ENCODE results near the gene ENTR1.
"Not testable (repeated sequence)": the region's sequence is repeated elsewhere in the genome, so short reads cannot be mapped to it uniquely, and the experiment has no call there.

Gene ENTR1

DNA sequence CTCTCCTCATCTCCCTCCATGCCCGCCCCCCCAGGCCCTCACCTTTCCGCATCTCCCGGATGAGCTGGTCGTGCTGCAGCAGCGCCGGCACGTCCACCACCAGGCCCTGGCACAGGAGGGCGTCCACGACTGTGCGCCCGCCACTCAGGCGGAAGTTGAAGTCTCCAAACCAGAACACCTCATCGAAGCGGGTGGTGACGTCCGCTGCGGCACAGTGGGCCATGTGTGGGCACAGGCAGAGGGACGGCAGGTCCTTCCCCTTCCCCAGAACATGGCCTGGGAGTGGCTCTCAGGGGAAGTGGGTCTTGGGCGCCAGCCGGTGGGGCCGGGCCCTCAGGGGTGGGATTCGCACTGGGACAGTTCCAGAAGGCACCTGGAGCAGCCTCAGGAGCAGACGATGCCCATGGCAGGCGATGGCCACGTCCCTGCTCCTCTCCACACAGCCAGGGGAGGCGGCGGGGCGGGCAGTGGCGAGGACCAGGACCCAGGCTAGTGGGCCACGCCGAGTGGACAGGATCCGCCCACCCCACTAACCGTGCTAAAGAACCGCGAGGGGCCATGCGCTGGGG, 21.5 kb upstream of the ENTR1 start:
- peaks cover 35% of the 10 kb centered on the region for H3K36me3 ChIP-seq (replicated peaks)
- H3K27ac ChIP-seq: no peak overlapping the region
- in situ Hi-C loops (cut with HindIII; ENCODE audit: low pct_ligation_motif_present, low sequenced_read_pairs): no loop called here
- TF ChIP-seq, protein P1, sequence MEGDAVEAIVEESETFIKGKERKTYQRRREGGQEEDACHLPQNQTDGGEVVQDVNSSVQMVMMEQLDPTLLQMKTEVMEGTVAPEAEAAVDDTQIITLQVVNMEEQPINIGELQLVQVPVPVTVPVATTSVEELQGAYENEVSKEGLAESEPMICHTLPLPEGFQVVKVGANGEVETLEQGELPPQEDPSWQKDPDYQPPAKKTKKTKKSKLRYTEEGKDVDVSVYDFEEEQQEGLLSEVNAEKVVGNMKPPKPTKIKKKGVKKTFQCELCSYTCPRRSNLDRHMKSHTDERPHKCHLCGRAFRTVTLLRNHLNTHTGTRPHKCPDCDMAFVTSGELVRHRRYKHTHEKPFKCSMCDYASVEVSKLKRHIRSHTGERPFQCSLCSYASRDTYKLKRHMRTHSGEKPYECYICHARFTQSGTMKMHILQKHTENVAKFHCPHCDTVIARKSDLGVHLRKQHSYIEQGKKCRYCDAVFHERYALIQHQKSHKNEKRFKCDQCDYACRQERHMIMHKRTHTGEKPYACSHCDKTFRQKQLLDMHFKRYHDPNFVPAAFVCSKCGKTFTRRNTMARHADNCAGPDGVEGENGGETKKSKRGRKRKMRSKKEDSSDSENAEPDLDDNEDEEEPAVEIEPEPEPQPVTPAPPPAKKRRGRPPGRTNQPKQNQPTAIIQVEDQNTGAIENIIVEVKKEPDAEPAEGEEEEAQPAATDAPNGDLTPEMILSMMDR (IDR thresholded peaks at IDR 0.05; ENCODE audit: low read depth, low read length, missing control alignments): no peak
- H3K4me3 ChIP-seq (ENCODE audit: low read depth, low read length): no peak overlapping the region
- DNase-seq: no peak
- H3K27me3 ChIP-seq (replicated peaks): no peaks in the 10 kb centered on the region

DNA sequence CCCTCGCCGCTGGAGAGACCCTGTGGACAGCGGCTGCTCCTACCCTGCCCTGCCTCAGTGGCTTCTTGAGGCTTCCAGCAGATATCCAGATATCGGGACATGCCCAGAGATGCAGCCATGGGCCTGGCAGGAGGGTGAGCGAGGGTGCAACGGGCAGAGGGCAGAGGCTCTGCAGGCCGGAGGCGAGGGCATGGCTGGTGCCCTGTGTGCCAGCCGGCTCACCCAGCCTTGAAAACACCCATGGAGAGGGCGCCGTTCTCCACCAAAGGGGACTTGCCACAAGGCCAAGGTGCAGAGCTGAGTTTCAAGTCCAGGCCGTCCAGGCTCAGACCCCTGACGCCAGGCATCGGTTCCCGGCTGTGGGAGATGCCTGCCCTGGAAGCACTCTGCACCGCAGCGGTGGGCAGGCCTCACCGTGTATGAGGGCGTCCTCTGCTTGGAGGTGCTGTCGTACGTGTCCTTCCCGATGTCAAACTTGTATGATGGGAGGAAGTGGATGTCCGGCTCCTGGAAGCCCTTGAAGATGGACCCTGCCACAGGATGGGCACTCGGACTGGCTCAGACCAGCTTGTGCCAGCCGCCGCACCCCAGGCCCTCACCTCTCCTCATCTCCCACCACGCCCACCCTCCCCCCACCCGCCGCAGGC, 20.3 kb upstream of the ENTR1 start:
- H3K4me3 ChIP-seq (ENCODE audit: low read depth, low read length): no peak overlapping the region
- H3K27ac ChIP-seq: no peak overlapping the region
- TF ChIP-seq, protein P1 (IDR thresholded peaks at IDR 0.05; ENCODE audit: low read depth, low read length, missing control alignments): no peak
- no peak for DNase-seq
- no peaks in the 10 kb centered on the region for H3K27me3 ChIP-seq (replicated peaks)
- in situ Hi-C loops (cut with HindIII; ENCODE audit: low pct_ligation_motif_present, low sequenced_read_pairs): no loop called here
- H3K36me3 ChIP-seq (replicated peaks): peaks cover 32% of the 10 kb centered on the region

DNA sequence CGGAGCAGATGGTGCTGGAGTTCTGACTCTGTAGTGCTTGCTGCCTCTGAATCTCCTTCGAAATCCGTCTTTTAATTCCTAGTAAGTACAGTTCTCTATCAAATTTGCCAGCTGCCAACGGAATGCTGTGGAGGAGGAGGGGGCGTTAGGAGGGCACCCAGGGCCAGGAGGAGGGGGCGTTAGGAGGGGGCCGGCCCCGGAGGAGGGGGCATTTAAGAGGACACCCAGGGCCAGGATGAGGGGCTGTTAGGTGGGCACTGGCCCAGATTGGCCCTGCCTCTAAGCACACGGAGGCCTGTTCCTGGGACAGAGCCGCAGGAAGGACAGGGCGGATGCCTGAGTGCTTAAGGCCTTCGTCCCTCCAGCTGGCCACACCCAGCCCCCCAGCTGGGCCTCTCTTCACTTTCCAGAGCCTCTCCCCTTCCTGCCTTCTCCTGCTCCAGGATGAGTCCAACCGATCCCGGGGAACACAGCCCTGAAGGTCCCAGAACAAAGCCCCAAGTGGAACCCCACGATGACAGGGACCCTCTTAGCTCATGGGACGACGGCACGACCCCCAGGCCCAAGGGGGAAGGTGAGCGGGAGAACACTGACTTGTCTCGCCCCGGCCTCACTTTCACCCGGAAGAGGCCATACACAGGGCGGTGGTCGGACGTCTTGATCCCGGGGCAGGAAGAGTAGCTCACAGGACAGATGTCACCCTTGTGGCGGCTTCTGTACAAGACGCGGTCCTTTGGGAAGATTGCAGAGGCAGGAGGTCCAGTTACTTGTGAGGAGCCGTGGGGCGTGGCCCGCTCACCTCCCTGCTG, 19.5 kb upstream of the ENTR1 start:
- TF ChIP-seq, protein P1 (IDR thresholded peaks at IDR 0.05; ENCODE audit: low read depth, low read length, missing control alignments): no peak
- Histone ChIP-seq H3K4me3 (ENCODE audit: low read depth, low read length) (no peak overlapping the region), H3K27ac (no peak overlapping the region), H3K36me3 (replicated peaks) (peaks cover 31% of the 10 kb centered on the region), H3K27me3 (replicated peaks) (no peaks in the 10 kb centered on the region)
- in situ Hi-C loops (cut with HindIII; ENCODE audit: low pct_ligation_motif_present, low sequenced_read_pairs): no loop called here
- no peak for DNase-seq

GRCh38 chr9:136429075-136429628, 18.7 kb upstream of the ENTR1 start:
- no peak for DNase-seq
- Histone ChIP-seq H3K27ac (no peak overlapping the region), H3K36me3 (replicated peaks) (peaks cover 38% of the 10 kb centered on the region), H3K4me3 (ENCODE audit: low read depth, low read length) (no peak overlapping the region), H3K27me3 (replicated peaks) (no peaks in the 10 kb centered on the region)
- in situ Hi-C loops (cut with HindIII; ENCODE audit: low pct_ligation_motif_present, low sequenced_read_pairs): no loop called here
- TF ChIP-seq, protein P1 (IDR thresholded peaks at IDR 0.05; ENCODE audit: low read depth, low read length, missing control alignments): no peak

DNA sequence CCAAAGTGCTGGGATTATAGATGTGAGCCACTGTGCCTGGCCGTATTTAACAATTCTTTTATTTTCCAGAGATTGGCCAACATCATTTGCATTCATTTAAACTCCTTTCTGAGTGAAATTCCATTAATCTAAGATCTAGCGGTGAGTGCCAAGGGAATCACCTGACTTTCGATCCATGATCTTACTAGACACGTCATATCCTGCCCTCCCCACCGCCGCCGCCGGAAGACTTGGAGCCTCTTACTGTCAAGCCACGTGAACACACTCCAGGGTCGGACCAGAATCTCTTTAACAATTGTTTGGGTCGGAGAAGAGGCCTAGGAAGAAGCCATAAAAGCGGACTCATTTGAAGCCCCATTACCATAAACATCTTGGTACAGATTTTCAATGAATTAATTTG, 16.4 kb upstream of the ENTR1 start:
- Histone ChIP-seq H3K27ac (no peak overlapping the region), H3K27me3 (replicated peaks) (no peaks in the 10 kb centered on the region), H3K4me3 (ENCODE audit: low read depth, low read length) (no peak overlapping the region), H3K36me3 (replicated peaks) (peaks cover 50% of the 10 kb centered on the region)
- TF ChIP-seq, protein P1 (IDR thresholded peaks at IDR 0.05; ENCODE audit: low read depth, low read length, missing control alignments): no peak
- DNase-seq: no peak
- in situ Hi-C loops (cut with HindIII; ENCODE audit: low pct_ligation_motif_present, low sequenced_read_pairs): no loop called here

DNA sequence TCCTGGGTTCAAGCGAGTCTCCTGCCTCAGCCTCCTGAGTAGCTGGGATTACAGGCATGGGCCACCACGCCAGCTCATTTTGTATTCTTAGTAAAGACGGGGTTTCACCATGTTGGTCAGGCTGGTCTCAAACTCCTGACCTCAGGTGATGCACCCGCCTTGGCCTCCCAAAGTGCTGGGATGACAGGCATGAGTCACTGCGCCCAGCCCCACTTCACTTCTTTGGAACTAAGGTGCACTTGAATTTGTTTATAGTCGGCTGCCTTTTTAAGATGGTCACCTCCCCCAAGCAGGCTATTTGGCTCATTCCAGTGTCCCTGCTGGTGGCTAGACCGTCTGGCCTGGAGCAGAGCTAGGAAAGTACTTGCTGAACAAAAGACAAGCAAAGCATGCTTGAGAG, 15.0 kb upstream of the ENTR1 start:
- in situ Hi-C loops (cut with HindIII; ENCODE audit: low pct_ligation_motif_present, low sequenced_read_pairs); H3K4me3 ChIP-seq (ENCODE audit: low read depth, low read length); H3K27ac ChIP-seq; H3K27me3 ChIP-seq (replicated peaks); DNase-seq: not testable (repeated sequence)
- peaks cover 57% of the 10 kb centered on the region for H3K36me3 ChIP-seq (replicated peaks)

All from brain microvascular endothelial cell (primary cell).